Measurements from ENCODE around the gene RSRC1.

Gene RSRC1

DNA sequence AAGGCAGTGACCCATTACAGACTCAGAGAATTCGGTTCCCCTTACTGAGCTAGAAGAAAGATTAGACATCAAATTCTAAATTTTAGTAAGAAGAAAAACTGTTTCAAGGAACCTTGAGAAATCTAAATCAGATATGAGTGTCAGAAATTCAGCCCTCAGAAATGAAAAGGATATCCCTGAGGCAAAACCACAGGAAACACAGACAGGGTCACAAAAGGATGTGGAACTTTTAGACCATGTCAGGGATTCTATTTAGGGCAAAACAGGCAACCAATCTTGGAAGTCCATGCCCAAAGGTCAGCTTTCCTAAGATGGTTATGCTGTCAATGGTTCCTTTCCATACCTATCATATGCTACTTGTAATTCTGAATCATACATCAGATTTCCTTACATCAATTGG lies 35.3 kb upstream of the RSRC1 start (continued):
- TF ChIP-seq, protein P1, sequence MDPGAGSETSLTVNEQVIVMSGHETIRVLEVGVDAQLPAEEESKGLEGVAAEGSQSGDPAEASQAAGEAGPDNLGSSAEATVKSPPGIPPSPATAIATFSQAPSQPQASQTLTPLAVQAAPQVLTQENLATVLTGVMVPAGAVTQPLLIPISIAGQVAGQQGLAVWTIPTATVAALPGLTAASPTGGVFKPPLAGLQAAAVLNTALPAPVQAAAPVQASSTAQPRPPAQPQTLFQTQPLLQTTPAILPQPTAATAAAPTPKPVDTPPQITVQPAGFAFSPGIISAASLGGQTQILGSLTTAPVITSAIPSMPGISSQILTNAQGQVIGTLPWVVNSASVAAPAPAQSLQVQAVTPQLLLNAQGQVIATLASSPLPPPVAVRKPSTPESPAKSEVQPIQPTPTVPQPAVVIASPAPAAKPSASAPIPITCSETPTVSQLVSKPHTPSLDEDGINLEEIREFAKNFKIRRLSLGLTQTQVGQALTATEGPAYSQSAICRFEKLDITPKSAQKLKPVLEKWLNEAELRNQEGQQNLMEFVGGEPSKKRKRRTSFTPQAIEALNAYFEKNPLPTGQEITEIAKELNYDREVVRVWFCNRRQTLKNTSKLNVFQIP (CRISPR knock-in tag; IDR thresholded peaks at IDR 0.05; ENCODE audit: borderline replicate concordance, low read depth), result no peak
- no peak for TF ChIP-seq ZFP30 (CRISPR knock-in tag; IDR thresholded peaks at IDR 0.05)
- TF ChIP-seq ZFP3 (CRISPR knock-in tag; IDR thresholded peaks at IDR 0.05), result no peak
- TF ChIP-seq RARB (CRISPR knock-in tag; IDR thresholded peaks at IDR 0.05), result no peak
- no peak for TF ChIP-seq ARNTL (CRISPR knock-in tag; IDR thresholded peaks at IDR 0.05; ENCODE audit: borderline replicate concordance, low read depth)
- no peak for TF ChIP-seq ZNF8 (CRISPR knock-in tag; IDR thresholded peaks at IDR 0.05)

DNA sequence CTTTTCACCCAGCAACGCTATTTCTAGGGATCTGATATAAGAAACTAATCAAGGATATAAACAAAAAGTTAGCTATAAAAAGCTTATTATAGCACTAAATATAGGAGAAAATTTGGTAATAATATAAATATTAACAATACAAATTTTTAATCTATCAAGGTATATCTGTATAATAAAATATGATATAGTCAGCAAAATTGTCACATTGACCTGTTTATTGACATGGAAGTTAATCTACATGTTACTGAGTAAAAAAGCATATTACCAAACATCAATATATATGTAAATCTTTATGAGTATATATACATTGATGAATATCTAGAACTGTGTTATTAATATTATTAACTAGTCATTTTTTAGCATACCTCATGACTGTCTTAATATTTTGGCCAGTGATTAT lies 30.3 kb upstream of the RSRC1 start:
- ATAC-seq, result no peak
- no peak for TF ChIP-seq ZC3H10 (CRISPR knock-in tag; IDR thresholded peaks at IDR 0.05)
- TF ChIP-seq ESRRG (CRISPR knock-in tag; IDR thresholded peaks at IDR 0.05), result no peak
- no peak for TF ChIP-seq PPARA (CRISPR knock-in tag; IDR thresholded peaks at IDR 0.05; ENCODE audit: borderline replicate concordance)
- no peak for TF ChIP-seq ZFP3 (CRISPR knock-in tag; IDR thresholded peaks at IDR 0.05)
- TF ChIP-seq GLIS3 (CRISPR knock-in tag; IDR thresholded peaks at IDR 0.05), result no peak
- TF ChIP-seq BACH2 (CRISPR knock-in tag; IDR thresholded peaks at IDR 0.05; ENCODE audit: borderline replicate concordance), result no peak
- TF ChIP-seq RARB (CRISPR knock-in tag; IDR thresholded peaks at IDR 0.05), result no peak
- TF ChIP-seq, protein P2, sequence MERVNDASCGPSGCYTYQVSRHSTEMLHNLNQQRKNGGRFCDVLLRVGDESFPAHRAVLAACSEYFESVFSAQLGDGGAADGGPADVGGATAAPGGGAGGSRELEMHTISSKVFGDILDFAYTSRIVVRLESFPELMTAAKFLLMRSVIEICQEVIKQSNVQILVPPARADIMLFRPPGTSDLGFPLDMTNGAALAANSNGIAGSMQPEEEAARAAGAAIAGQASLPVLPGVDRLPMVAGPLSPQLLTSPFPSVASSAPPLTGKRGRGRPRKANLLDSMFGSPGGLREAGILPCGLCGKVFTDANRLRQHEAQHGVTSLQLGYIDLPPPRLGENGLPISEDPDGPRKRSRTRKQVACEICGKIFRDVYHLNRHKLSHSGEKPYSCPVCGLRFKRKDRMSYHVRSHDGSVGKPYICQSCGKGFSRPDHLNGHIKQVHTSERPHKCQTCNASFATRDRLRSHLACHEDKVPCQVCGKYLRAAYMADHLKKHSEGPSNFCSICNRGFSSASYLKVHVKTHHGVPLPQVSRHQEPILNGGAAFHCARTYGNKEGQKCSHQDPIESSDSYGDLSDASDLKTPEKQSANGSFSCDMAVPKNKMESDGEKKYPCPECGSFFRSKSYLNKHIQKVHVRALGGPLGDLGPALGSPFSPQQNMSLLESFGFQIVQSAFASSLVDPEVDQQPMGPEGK (CRISPR knock-in tag; IDR thresholded peaks at IDR 0.05; ENCODE audit: borderline replicate concordance), result no peak
- no peak for TF ChIP-seq ZNF565 (CRISPR knock-in tag; conservative IDR thresholded peaks at IDR 0.05; ENCODE audit: low read depth)
- TF ChIP-seq SNAI2 (CRISPR knock-in tag; IDR thresholded peaks at IDR 0.05), result no peak
- TF ChIP-seq, protein P3, sequence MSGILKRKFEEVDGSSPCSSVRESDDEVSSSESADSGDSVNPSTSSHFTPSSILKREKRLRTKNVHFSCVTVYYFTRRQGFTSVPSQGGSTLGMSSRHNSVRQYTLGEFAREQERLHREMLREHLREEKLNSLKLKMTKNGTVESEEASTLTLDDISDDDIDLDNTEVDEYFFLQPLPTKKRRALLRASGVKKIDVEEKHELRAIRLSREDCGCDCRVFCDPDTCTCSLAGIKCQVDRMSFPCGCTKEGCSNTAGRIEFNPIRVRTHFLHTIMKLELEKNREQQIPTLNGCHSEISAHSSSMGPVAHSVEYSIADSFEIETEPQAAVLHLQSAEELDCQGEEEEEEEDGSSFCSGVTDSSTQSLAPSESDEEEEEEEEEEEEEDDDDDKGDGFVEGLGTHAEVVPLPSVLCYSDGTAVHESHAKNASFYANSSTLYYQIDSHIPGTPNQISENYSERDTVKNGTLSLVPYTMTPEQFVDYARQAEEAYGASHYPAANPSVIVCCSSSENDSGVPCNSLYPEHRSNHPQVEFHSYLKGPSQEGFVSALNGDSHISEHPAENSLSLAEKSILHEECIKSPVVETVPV (CRISPR knock-in tag; IDR thresholded peaks at IDR 0.05), result no peak
- no peak for TF ChIP-seq TOX (CRISPR knock-in tag; IDR thresholded peaks at IDR 0.05; ENCODE audit: borderline replicate concordance)
- no peak for TF ChIP-seq ZNF8 (CRISPR knock-in tag; IDR thresholded peaks at IDR 0.05)
- TF ChIP-seq ISL1 (CRISPR knock-in tag; IDR thresholded peaks at IDR 0.05), result no peak
- TF ChIP-seq, protein P4, sequence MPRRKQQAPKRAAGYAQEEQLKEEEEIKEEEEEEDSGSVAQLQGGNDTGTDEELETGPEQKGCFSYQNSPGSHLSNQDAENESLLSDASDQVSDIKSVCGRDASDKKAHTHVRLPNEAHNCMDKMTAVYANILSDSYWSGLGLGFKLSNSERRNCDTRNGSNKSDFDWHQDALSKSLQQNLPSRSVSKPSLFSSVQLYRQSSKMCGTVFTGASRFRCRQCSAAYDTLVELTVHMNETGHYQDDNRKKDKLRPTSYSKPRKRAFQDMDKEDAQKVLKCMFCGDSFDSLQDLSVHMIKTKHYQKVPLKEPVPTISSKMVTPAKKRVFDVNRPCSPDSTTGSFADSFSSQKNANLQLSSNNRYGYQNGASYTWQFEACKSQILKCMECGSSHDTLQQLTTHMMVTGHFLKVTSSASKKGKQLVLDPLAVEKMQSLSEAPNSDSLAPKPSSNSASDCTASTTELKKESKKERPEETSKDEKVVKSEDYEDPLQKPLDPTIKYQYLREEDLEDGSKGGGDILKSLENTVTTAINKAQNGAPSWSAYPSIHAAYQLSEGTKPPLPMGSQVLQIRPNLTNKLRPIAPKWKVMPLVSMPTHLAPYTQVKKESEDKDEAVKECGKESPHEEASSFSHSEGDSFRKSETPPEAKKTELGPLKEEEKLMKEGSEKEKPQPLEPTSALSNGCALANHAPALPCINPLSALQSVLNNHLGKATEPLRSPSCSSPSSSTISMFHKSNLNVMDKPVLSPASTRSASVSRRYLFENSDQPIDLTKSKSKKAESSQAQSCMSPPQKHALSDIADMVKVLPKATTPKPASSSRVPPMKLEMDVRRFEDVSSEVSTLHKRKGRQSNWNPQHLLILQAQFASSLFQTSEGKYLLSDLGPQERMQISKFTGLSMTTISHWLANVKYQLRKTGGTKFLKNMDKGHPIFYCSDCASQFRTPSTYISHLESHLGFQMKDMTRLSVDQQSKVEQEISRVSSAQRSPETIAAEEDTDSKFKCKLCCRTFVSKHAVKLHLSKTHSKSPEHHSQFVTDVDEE (CRISPR knock-in tag; IDR thresholded peaks at IDR 0.05), result no peak
- no peak for TF ChIP-seq TCF4 (CRISPR knock-in tag; IDR thresholded peaks at IDR 0.05; ENCODE audit: borderline replicate concordance)
- TF ChIP-seq ARNTL (CRISPR knock-in tag; IDR thresholded peaks at IDR 0.05; ENCODE audit: borderline replicate concordance, low read depth), result no peak
- TF ChIP-seq ZFP30 (CRISPR knock-in tag; IDR thresholded peaks at IDR 0.05), result no peak
- TF ChIP-seq, protein P1 (CRISPR knock-in tag; IDR thresholded peaks at IDR 0.05; ENCODE audit: borderline replicate concordance, low read depth), result no peak

DNA sequence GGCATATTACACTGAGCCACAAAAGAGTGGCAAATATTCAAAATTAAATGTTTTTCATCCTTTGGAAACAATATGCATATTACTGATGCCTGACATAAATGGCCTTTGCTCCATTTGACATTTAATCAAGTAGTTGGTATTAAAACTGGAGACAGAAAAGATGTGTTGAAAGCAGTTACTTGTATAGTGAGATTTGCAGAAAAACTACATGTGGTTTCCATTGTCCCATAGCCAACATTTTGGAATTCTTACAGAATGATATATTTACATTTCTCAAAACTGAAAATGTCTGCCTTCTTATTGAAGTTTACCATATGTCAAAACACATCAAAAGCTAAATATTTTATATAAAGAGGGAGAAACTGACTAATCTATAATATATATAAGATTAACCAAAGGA lies 25.2 kb upstream of the RSRC1 start:
- ATAC-seq, result no peak
- TF ChIP-seq BACH2 (CRISPR knock-in tag; IDR thresholded peaks at IDR 0.05; ENCODE audit: borderline replicate concordance) (no peak), PPARA (CRISPR knock-in tag; IDR thresholded peaks at IDR 0.05; ENCODE audit: borderline replicate concordance) (no peak), ZNF565 (CRISPR knock-in tag; conservative IDR thresholded peaks at IDR 0.05; ENCODE audit: low read depth) (no peak), ZNF8 (CRISPR knock-in tag; IDR thresholded peaks at IDR 0.05) (no peak), GLIS3 (CRISPR knock-in tag; IDR thresholded peaks at IDR 0.05) (no peak), CSDC2 (CRISPR knock-in tag; IDR thresholded peaks at IDR 0.05) (no peak), ISL1 (CRISPR knock-in tag; IDR thresholded peaks at IDR 0.05) (no peak), ZC3H10 (CRISPR knock-in tag; IDR thresholded peaks at IDR 0.05) (no peak)
- TF ChIP-seq, protein P1 (CRISPR knock-in tag; IDR thresholded peaks at IDR 0.05; ENCODE audit: borderline replicate concordance, low read depth), result no peak
- TF ChIP-seq, protein P2 (CRISPR knock-in tag; IDR thresholded peaks at IDR 0.05; ENCODE audit: borderline replicate concordance), result no peak
- TF ChIP-seq, protein P4 (CRISPR knock-in tag; IDR thresholded peaks at IDR 0.05), result no peak

Data from SK-N-SH treated with all-trans-retinoic acid at 6 μM for 48 hours (cell line).